Endometrium (tissue), 2 donors: Measurements from ENCODE around the gene GDI2.
"Not testable (repeated sequence)": the region's sequence is repeated elsewhere in the genome, so short reads cannot be mapped to it uniquely, and the experiment has no call there.

Experiments used
- FAIRE-seq: peaks from 2 replicates; lab custom pipeline; 2012; peaks lifted over from hg19 to GRCh38; lab: Jason Lieb, UNC
- donor health status: control.
- donor health status: control.

The GDI2 gene

GRCh38 chr10:5827841-5828240 is 14.6 kb upstream of the GDI2 start:
- no peak for FAIRE-seq

GRCh38 chr10:5826511-5826910 is 13.3 kb upstream of the GDI2 start:
- not testable (repeated sequence) for FAIRE-seq

- no peak for FAIRE-seq
Measured at GRCh38 chr10:5818894-5819293, 5.7 kb upstream of the GDI2 start.

GRCh38 chr10:5818048-5818331 is 4.8 kb upstream of the GDI2 start:
- FAIRE-seq: no peak

GRCh38 chr10:5817322-5818047 is 4.3 kb upstream of the GDI2 start:
- FAIRE-seq: no peak

- no peak for FAIRE-seq
Measured at GRCh38 chr10:5816170-5816569, 2.9 kb upstream of the GDI2 start.

GRCh38 chr10:5814110-5815107 is 1.2 kb upstream of the GDI2 start:
- no peak for FAIRE-seq

- no peak for FAIRE-seq
Measured at GRCh38 chr10:5813091-5813340, 218 bp downstream of the GDI2 start.

GRCh38 chr10:5812283-5813090 is 747 bp downstream of the GDI2 start:
- no peak for FAIRE-seq

- FAIRE-seq: no peak
Measured at GRCh38 chr10:5811387-5811821, 1.8 kb downstream of the GDI2 start.

GRCh38 chr10:5810225-5810624 is 3.0 kb downstream of the GDI2 start:
- FAIRE-seq: no peak

- FAIRE-seq: no peak
Measured at GRCh38 chr10:5809527-5810154, 3.6 kb downstream of the GDI2 start.

GRCh38 chr10:5808783-5809392 is 4.3 kb downstream of the GDI2 start:
- FAIRE-seq: not testable (repeated sequence)

- no peak for FAIRE-seq
Measured at GRCh38 chr10:5806745-5807144, 6.5 kb downstream of the GDI2 start.

- no peak for FAIRE-seq
Measured at GRCh38 chr10:5805711-5806110, 7.5 kb downstream of the GDI2 start.

- no peak for FAIRE-seq
Measured at GRCh38 chr10:5805260-5805659, 8.0 kb downstream of the GDI2 start.

- no peak for FAIRE-seq
Measured at GRCh38 chr10:5804386-5804785, 8.8 kb downstream of the GDI2 start.

- no peak for FAIRE-seq
Measured at GRCh38 chr10:5800782-5801181, 12.5 kb downstream of the GDI2 start.

GRCh38 chr10:5794236-5794635 is 19.0 kb downstream of the GDI2 start:
- no peak for FAIRE-seq

- no peak for FAIRE-seq
Measured at GRCh38 chr10:5789626-5790025, 23.6 kb downstream of the GDI2 start.

- no peak for FAIRE-seq
Measured at GRCh38 chr10:5788969-5789368, 24.3 kb downstream of the GDI2 start.

GRCh38 chr10:5783300-5783699 is 29.9 kb downstream of the GDI2 start:
- FAIRE-seq: no peak
